CD4-positive, alpha-beta memory T cell (primary cell): ENCODE results near the gene TRAK1. TPM values are rescaled to one million over a fixed set of nuclear protein-coding genes. Genes with fewer than 3 reads are reported as not detected.

Source experiments
- CTCF ChIA-PET: fragments of 350-600 bp; sonication (Branson Sonifier 250); formaldehyde crosslinking; loops from one replicate; lab custom pipeline; 2021; ENCODE audit warnings: inconsistent platforms; ENCODE audit not compliant: partially characterized antibody; lab: Charles Lee
- POLR2A ChIA-PET: fragments of 350-600 bp; sonication (Branson Sonifier 250); formaldehyde crosslinking; loops from one replicate; lab custom pipeline; 2021; ENCODE audit not compliant: partially characterized antibody; lab: Charles Lee
- DNase-seq, 5 donors: peaks; one replicate each; pipeline versions ENCODE4 v3.0.0 to v3.0.0-alpha.2; 2020 to 2022; ENCODE audit warnings: mixed read lengths in 1 of 5
- H3K27ac ChIP-seq: one replicate; pipeline ENCODE4 v1.7.0; 2013; ENCODE audit warnings: low read depth, low read length
- H3K27me3 ChIP-seq: 2 replicates; pipeline ENCODE4 v1.7.0; 2013; ENCODE audit warnings: mild to moderate bottlenecking, low read length, moderate library complexity; ENCODE audit not compliant: insufficient read depth
- H3K36me3 ChIP-seq: 2 replicates; pipeline ENCODE4 v1.7.0; 2013; ENCODE audit warnings: mild to moderate bottlenecking, low read length, moderate library complexity; ENCODE audit not compliant: insufficient read depth
- H3K4me1 ChIP-seq: 2 replicates; pipeline ENCODE4 v1.7.0; 2013; ENCODE audit warnings: mild to moderate bottlenecking, low read length, moderate library complexity; ENCODE audit not compliant: insufficient read depth
- H3K4me3 ChIP-seq, 2 donors: one replicate each; pipeline ENCODE4 v1.7.0; 2013; ENCODE audit warnings: low read length in 2 of 2, mild to moderate bottlenecking in 1 of 2
- H3K9me3 ChIP-seq, 2 donors: one replicate each; pipeline ENCODE4 v1.7.0; 2013; ENCODE audit warnings: low read length in 2 of 2, control low read depth in 1 of 2; ENCODE audit not compliant: control insufficient read depth in 1 of 2
- H3K27ac Mint-ChIP-seq, 7 donors: one replicate each; pipeline ENCODE4 v1.8.0; 2020 to 2021; ENCODE audit warnings: mixed read lengths in 7 of 7, mild to moderate bottlenecking in 6 of 7, inconsistent platforms in 3 of 7, moderate library complexity in 3 of 7
- H3K27me3 Mint-ChIP-seq, 2 donors: one replicate each; pipeline ENCODE4 v1.8.0; 2020 to 2021; ENCODE audit warnings: mixed read lengths in 2 of 2
- H3K36me3 Mint-ChIP-seq, 2 donors: one replicate each; pipeline ENCODE4 v1.8.0; 2020 to 2021; ENCODE audit warnings: mixed read lengths in 2 of 2, inconsistent platforms in 1 of 2, mild to moderate bottlenecking in 1 of 2
- H3K4me1 Mint-ChIP-seq, 4 donors: one replicate each; pipeline ENCODE4 v1.8.0; 2020 to 2021; ENCODE audit warnings: mixed read lengths in 4 of 4, mild to moderate bottlenecking in 1 of 4
- H3K4me3 Mint-ChIP-seq, 8 donors: one replicate each; pipeline ENCODE4 v1.8.0; 2020 to 2021; ENCODE audit warnings: mixed read lengths in 8 of 8, mild to moderate bottlenecking in 7 of 8, moderate library complexity in 6 of 8, inconsistent platforms in 3 of 8
- H3K9me3 Mint-ChIP-seq, 8 donors: one replicate each; pipeline ENCODE4 v1.8.0; 2020 to 2021; ENCODE audit warnings: mixed read lengths in 8 of 8, mild to moderate bottlenecking in 5 of 8, inconsistent platforms in 3 of 8, moderate library complexity in 1 of 8
- intact Hi-C: fragments of 100-400 bp; cut with micrococcal nuclease; formaldehyde crosslinking; loops from one replicate; pipeline ENCODE4 v1.15.1; 2023
- polyA plus RNA-seq, 2 donors: library from polyadenylated mRNA; unstranded; fragments of 300-500 nt; fragmentation: Illumina TruSeq; gene quantifications; one replicate each; pipeline ENCODE4 v1.2.3, GENCODE V29; 2021
- total RNA-seq, 2 experiments: library from RNA; stranded (reverse); gene quantifications; one replicate each; pipeline ENCODE4 v1.2.3, GENCODE V29; 2021

The TRAK1 gene
- total and polyA plus RNA-seq, 4 experiments from 2014 or later = 3.4 to 17.2 (median 13.2) TPM

DNA sequence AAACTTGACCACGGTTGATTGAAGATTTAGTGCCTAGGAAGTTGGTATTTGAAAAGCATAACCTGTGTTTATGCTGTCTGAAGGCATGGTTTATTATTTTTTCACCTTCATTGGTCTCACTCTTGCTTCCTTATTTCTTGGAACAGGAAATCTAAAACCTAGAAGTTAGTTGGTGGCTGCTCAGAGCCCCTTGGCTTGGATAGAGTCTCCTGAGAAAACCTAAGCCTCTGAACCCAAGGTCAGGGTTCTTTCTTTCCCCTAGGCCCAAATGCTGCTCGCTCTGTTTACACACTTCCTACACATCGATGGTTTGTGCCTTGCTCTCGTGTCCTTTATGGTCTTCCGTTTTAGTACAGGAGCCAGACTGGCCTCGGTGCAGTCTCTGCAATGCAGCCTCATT, 82.2 kb downstream of the TRAK1 start:
- H3K36me3 ChIP-seq = no peaks in the 10 kb centered on the region
- H3K27me3 Mint-ChIP-seq = no peaks in the 10 kb centered on the region
- H3K27me3 ChIP-seq = no peaks in the 10 kb centered on the region
- H3K4me1 Mint-ChIP-seq = peaks cover 23 to 33% (median 27%) of the 10 kb centered on the region in 4 donors
- H3K4me3 Mint-ChIP-seq = no peak overlapping the region
- no peak overlapping the region for H3K27ac ChIP-seq
- no peak for DNase-seq
- peak overlapping the region in 3 of 7 donors; percentile 2 to 41 (median 18) for H3K27ac Mint-ChIP-seq
- intact Hi-C loops = no loop called here
- H3K9me3 ChIP-seq = no peaks in the 10 kb centered on the region
- H3K9me3 Mint-ChIP-seq = peaks cover 0 to 3% (median 0%) of the 10 kb centered on the region in 8 donors
- no peak overlapping the region for H3K4me3 ChIP-seq
- POLR2A ChIA-PET = no interaction called here
- H3K4me1 ChIP-seq = peaks cover 11% of the 10 kb centered on the region
- H3K36me3 Mint-ChIP-seq = peaks cover 8 to 16% of the 10 kb centered on the region in 2 donors
- CTCF ChIA-PET = no interaction called here

DNA sequence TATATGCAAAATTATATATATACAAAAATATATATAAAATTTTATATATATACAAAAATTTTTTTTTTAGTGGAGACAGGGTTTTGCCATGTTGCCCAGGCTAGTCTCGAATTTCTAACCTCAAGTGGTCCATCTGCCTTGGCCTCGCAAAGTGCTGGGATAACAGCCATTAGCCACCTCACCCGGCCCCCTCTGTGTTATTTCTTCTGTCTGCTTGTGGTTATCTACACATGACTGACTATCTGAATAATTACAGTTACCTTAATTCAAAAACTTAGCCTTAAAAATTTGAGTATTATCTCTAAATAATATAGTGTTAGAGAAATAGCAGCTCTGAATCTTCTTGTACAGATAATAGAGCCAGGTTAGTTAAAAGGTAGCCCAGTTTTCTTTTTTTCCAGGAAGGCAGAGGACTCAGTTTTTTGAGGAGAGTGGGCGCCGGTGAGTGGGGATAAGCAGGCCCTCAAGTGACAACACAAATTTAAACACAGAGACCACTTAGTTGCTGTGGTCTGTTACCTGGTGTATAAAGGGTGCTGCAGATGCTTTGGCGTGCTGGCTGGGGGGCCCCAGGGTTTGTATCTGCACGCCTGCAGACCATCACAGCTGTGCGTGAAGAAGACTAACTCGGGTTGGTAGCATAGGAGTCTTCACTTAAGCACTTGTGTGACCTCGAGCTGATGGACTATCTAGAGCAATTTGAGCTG, 83.7 kb downstream of the TRAK1 start:
- POLR2A ChIA-PET = no interaction called here
- no peaks in the 10 kb centered on the region for H3K27me3 Mint-ChIP-seq
- peaks cover 0 to under 1% (median 0%) of the 10 kb centered on the region in 8 donors for H3K9me3 Mint-ChIP-seq
- Histone ChIP-seq H3K27ac (no peak overlapping the region), H3K9me3 (no peaks in the 10 kb centered on the region), H3K4me3 (no peak overlapping the region), H3K27me3 (no peaks in the 10 kb centered on the region), H3K36me3 (no peaks in the 10 kb centered on the region), H3K4me1 (peaks cover 11% of the 10 kb centered on the region)
- CTCF ChIA-PET = interaction anchor here (3.4 kb wide), 1 partner anchor 17 kb away, joined by 17 read pairs; no protein-coding TSS in a partner anchor
- no peak overlapping the region for H3K4me3 Mint-ChIP-seq
- intact Hi-C loops = no loop called here
- peak overlapping the region in 2 of 7 donors; percentile 18 to 41 for H3K27ac Mint-ChIP-seq
- no peak for DNase-seq
- peaks cover 9 to 23% of the 10 kb centered on the region in 2 donors for H3K36me3 Mint-ChIP-seq
- H3K4me1 Mint-ChIP-seq = peaks cover 19 to 34% (median 28%) of the 10 kb centered on the region in 4 donors

DNA sequence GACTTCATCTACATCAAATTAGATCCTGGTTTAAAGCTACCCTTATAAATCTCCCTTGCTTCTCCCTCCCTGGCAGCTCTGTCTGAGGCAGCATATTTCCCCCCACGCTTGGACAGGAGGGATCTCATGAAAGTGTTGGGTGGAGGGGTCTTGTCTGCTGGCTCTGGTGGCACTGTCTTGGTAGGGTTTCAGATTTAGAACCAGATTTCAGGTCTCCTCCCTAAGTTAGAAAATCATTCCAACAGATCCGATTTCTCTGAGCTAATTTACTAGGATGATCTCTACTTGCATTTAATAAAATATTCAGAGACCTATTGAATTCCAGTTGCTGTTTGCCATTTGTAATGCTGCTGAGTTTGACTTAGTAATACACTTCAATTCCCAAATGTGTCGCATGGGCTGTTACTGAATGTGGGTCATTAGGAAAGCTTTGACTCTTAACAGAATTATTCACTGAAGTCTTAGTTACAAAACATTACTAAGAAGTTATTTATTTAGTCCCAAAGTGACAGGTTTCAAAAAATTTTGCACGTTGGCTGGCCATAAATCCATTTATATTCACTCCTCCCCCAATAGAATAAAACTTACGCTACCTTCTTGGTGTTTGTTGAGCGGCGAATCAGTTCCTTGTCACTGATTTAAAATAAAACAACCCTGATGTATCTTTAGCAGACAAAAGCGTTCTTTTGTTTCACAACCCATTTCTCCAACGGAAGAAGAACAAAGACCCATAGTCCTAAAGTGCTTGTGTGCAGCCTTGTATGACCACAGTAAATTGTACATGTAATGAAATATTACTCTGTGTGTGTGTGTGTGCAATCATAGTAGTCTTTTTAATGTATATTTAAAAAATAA, 84.5 kb downstream of the TRAK1 start:
- Mint-ChIP-seq H3K27me3 (no peaks in the 10 kb centered on the region), H3K4me3 (peak overlapping the region in 1 of 8 donors; percentile 41), H3K9me3 (no peaks in the 10 kb centered on the region), H3K36me3 (peaks cover 9 to 23% of the 10 kb centered on the region in 2 donors), H3K4me1 (peaks cover 17 to 34% (median 28%) of the 10 kb centered on the region in 4 donors), H3K27ac (peak overlapping the region in 2 of 7 donors; percentile 18 to 41)
- CTCF ChIA-PET = interaction anchor here (3.4 kb wide), 1 partner anchor 16 kb away, joined by 17 read pairs; no protein-coding TSS in a partner anchor
- Histone ChIP-seq H3K4me3 (no peak overlapping the region), H3K36me3 (no peaks in the 10 kb centered on the region), H3K27me3 (no peaks in the 10 kb centered on the region), H3K27ac (no peak overlapping the region), H3K9me3 (no peaks in the 10 kb centered on the region), H3K4me1 (peaks cover 11% of the 10 kb centered on the region)
- DNase-seq = no peak
- POLR2A ChIA-PET = no interaction called here
- intact Hi-C loops = no loop called here

DNA sequence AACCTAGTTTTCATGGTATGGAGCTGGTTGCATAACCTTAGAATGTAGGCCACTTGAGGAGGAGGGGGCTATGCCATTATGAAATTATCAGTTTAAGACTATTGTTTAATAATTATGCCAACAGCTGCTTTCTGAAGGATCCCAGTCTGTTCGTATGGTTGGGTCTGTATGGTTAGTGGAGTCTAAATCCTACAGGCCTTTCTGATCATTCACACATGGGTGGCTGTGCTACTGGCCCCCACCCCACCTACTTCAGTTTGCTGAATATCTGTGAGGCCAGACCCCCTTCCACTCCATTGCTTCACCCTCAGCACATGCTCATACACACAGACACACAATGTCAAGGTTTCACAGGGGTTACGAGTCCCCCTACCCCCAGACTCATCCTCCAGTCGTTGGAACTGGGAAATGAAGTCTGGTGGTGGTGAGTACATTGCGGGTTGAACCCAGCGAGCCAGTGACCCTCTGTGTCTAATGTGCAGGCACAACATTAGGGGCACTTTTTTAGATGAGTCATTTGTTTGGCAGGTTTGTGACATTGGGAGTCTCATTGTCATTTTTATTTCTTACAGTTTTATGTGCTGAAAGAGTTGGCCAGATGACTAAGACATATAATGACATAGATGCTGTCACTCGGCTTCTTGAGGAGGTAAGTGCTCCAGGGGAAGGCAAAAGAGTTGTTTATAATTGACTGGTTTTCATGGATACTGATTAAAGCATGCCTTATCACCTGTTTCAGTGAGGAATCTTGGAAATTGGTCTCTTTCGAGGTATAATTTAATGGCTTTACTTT, 85.3 kb downstream of the TRAK1 start:
- Histone ChIP-seq H3K27ac (no peak overlapping the region), H3K36me3 (no peaks in the 10 kb centered on the region), H3K4me3 (no peak overlapping the region), H3K4me1 (peaks cover 11% of the 10 kb centered on the region), H3K27me3 (no peaks in the 10 kb centered on the region), H3K9me3 (no peaks in the 10 kb centered on the region)
- Mint-ChIP-seq H3K27me3 (no peaks in the 10 kb centered on the region), H3K4me3 (no peak overlapping the region), H3K36me3 (peaks cover 9 to 23% of the 10 kb centered on the region in 2 donors), H3K4me1 (peaks cover 17 to 30% (median 23%) of the 10 kb centered on the region in 4 donors), H3K9me3 (no peaks in the 10 kb centered on the region), H3K27ac (no peak overlapping the region)
- ChIA-PET POLR2A (no interaction called here), CTCF (interaction anchor here (1.5 to 3.4 kb wide), 2 partner anchors 15 to 20 kb away, joined by 3 to 17 read pairs; no protein-coding TSS in a partner anchor)
- no peak for DNase-seq
- intact Hi-C loops = no loop called here

DNA sequence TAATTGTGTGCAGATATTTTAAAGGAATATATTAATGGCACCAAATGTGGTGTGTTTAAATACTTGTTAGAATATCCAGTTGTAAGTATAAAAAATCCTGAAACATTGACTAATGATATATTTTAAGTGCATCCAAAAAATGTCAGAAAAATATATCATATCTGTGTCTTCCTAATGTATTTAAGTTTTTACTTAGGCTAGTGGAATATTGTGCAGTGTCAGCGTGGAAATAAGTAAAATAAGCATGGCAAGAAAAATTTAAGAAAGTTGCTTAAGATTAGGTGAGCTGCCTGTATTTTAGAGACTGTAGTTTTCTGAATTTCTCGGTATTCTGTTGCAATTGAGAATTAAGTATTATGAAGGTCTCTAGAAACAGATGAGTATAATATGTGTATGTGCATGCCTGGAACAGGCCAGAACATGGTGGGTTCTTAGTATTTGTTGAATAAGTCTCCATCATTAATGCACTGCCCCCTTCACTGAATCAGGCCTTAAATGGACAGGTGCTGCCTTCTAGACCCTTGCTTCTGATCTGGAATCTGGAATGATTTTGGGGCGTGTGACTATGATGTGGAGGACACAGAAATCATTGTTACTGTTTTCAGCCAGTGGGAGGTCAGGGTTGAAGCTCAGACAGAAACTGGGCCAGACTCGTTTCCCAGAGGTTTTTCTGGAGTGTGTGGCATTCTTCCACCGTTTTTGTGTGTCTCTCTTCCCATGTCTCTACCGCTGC, 86.1 kb downstream of the TRAK1 start:
- Mint-ChIP-seq H3K27ac (no peak overlapping the region), H3K36me3 (peaks cover 9 to 23% of the 10 kb centered on the region in 2 donors), H3K4me3 (no peak overlapping the region), H3K27me3 (no peaks in the 10 kb centered on the region), H3K9me3 (no peaks in the 10 kb centered on the region), H3K4me1 (peaks cover 9 to 22% (median 16%) of the 10 kb centered on the region in 4 donors)
- intact Hi-C loops = no loop called here
- Histone ChIP-seq H3K4me3 (no peak overlapping the region), H3K36me3 (no peaks in the 10 kb centered on the region), H3K9me3 (no peaks in the 10 kb centered on the region), H3K27me3 (no peaks in the 10 kb centered on the region), H3K27ac (no peak overlapping the region), H3K4me1 (peaks cover 10% of the 10 kb centered on the region)
- POLR2A ChIA-PET = no interaction called here
- no peak for DNase-seq
- CTCF ChIA-PET = interaction anchor here (1.0 to 3.4 kb wide), 4 partner anchors 14 to 39 kb away, joined by 3 to 24 read pairs (median 11); no protein-coding TSS in a partner anchor

DNA sequence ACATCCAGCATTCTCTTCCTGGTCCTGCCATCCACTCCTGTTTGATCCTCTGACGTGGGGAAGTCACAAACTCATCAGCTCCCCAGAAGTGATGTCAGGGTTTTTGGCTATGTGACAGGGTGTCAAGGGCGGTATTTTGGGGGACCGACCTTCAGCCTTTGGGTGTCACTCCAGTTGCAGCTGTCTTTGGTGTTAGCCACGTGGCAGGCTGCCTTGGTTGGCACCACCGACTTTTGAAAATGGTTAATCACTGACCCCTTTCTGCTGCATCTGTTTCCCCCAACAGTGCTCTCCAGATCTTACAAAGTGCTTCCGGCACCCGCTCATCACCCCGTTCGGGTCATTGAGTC, 86.6 kb downstream of the TRAK1 start:
- Mint-ChIP-seq H3K4me3 (no peak overlapping the region), H3K9me3 (no peaks in the 10 kb centered on the region), H3K27ac (no peak overlapping the region), H3K4me1 (peaks cover 5 to 16% (median 11%) of the 10 kb centered on the region in 4 donors), H3K36me3 (peaks cover 9 to 23% of the 10 kb centered on the region in 2 donors), H3K27me3 (no peaks in the 10 kb centered on the region)
- POLR2A ChIA-PET = no interaction called here
- no peak overlapping the region for H3K27ac ChIP-seq
- H3K36me3 ChIP-seq = no peaks in the 10 kb centered on the region
- peaks cover 5% of the 10 kb centered on the region for H3K4me1 ChIP-seq
- CTCF ChIA-PET = interaction anchor here (1.0 to 3.3 kb wide), 3 partner anchors 13 to 39 kb away, joined by 3 to 24 read pairs (median 5); no protein-coding TSS in a partner anchor
- no peaks in the 10 kb centered on the region for H3K9me3 ChIP-seq
- intact Hi-C loops = no loop called here
- H3K27me3 ChIP-seq = no peaks in the 10 kb centered on the region
- no peak for DNase-seq
- H3K4me3 ChIP-seq = no peak overlapping the region
